Gastrocnemius medialis (tissue), 4 donors: ENCODE results near the gene INSIG1. TPM values are rescaled to one million over a fixed set of nuclear protein-coding genes. Genes with fewer than 3 reads are reported as not detected.

ENCODE experiments used
- ATAC-seq, 2 donors: fragments of 150-250 bp; one replicate each; pipeline ENCODE4 v1.9.1; 2016
- DNase-seq, 2 donors: peaks; one replicate each; pipeline ENCODE4 v3.0.0-alpha.2; 2019
- H3K27ac ChIP-seq, 4 donors: fragments of 200-600 bp; sonication (generic); 1 replicate in 1 of 4; 2 replicates in 3 of 4; pipeline ENCODE4 v1.5.1; 2016 to 2018; ENCODE audit warnings: mild to moderate bottlenecking in 2 of 4, moderate library complexity in 1 of 4
- H3K27me3 ChIP-seq, 3 donors: fragments of 200-600 bp; sonication (generic) in 2 of 3; 1 replicate in 1 of 3; 2 replicates in 2 of 3; pipeline versions ENCODE4 v1.5.1 to v1.6.0; 2016 to 2019; ENCODE audit warnings: mild to moderate bottlenecking in 1 of 3, moderate library complexity in 1 of 3
- H3K36me3 ChIP-seq, 2 donors: fragments of 200-600 bp; sonication (generic) in 1 of 2; one replicate each; pipeline ENCODE4 v1.5.1; 2017 to 2018
- H3K4me1 ChIP-seq, 2 donors: fragments of 200-600 bp; sonication (generic) in 1 of 2; one replicate each; pipeline ENCODE4 v1.5.1; 2016 to 2017; ENCODE audit warnings: mild to moderate bottlenecking in 2 of 2
- H3K4me3 ChIP-seq, 4 donors: fragments of 200-600 bp; sonication (generic) in 3 of 4; 1 replicate in 1 of 4; 2 replicates in 3 of 4; pipeline ENCODE4 v1.5.1; 2016 to 2019; ENCODE audit warnings: mild to moderate bottlenecking in 2 of 4
- H3K9me3 ChIP-seq, 3 donors: fragments of 200-600 bp; sonication (generic) in 2 of 3; 1 replicate in 1 of 3; 2 replicates in 2 of 3; pipeline ENCODE4 v1.5.1; 2016 to 2019
- POLR2A ChIP-seq, 2 donors: fragments of 450-650 bp; IDR thresholded peaks; one replicate each; pipeline ENCODE4 v1.6.1; 2017; ENCODE audit warnings: antibody characterized with exemption in 2 of 2, mild to moderate bottlenecking in 2 of 2, moderate library complexity in 2 of 2
- in situ Hi-C, 4 donors: fragments of 200-750 bp; cut with MboI; loops; one replicate each; pipeline versions ENCODE4 v1.15.0 to v1.8.0; 2017; ENCODE audit warnings: low sequenced_read_pairs in 4 of 4
- intact Hi-C: fragments of 100-400 bp; cut with DNase I; formaldehyde crosslinking; loops from one replicate; pipeline ENCODE4 v1.15.1; 2023; ENCODE audit warnings: low total_unique reads
- total RNA-seq, 4 donors: library from RNA; depleted of rRNA; stranded (reverse); fragments of >200 nt; gene quantifications; one replicate each; pipeline versions ENCODE4 v1.1.0 to v1.2.3, GENCODE V29; 2016
- TF ChIP-seq, protein P1 (sequence below), 5 experiments: fragments of 450-650 bp in 3 of 5; fragments of 200-600 bp in 2 of 5; sonication (generic) in 2 of 5; IDR thresholded peaks in 4 of 5; conservative IDR thresholded peaks in 1 of 5; 1 replicate in 4 of 5; 2 replicates in 1 of 5; pipeline ENCODE4 v1.5.1; 2016 to 2019; ENCODE audit warnings: antibody characterized with exemption in 5 of 5, mild to moderate bottlenecking in 3 of 5, moderate library complexity in 3 of 5

Gene INSIG1
- total RNA-seq, 4 donors from 2014 or later: 11.1 to 15.9 (median 14.0) TPM

DNA sequence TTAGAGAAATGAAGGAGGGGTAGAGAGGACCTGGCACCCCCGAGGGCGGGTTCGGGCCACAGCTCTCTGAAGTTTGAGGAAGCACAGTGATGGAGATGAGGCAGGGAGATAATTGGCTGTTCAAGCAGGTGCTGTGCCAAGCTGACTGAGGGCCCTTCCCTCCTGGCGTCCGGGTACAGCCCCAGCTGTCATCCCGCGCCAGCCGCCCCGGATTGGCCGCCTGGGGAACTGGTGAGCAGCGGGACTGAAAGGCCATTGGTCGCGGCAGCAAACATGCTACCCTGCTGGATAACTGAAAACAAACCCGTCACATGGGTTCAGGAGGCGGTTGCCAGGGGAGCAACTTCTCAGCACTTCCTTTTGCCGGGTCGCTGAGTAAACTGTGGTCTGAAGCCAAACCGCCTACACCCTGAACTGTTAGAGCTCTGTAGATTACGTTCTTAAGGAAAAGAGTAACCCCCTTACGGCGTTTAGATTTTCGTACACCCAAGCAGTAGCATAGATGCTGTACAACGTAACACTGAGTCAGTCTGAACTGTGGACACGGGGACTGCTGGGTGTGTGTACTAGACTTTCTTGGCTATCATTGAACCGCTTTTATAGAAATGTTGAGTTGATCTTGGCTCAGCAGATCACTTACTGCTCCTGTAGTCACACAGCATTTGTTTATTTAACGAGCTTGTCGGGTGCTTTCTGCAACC is 1.3 kb downstream of the INSIG1 start:
- DNase-seq (peak; percentile 95 to 96), ATAC-seq (peak; percentile 79 to 85)
- in situ Hi-C loops: no loop called here
- intact Hi-C loops: loop anchor here (1.0 to 2.0 kb wide), 3 partner anchors 68 to 297 kb away; no protein-coding TSS in a partner anchor
- no peaks in the 10 kb centered on the region for H3K27me3 ChIP-seq
- H3K36me3 ChIP-seq: no peaks in the 10 kb centered on the region
- H3K4me3 ChIP-seq: peak overlapping the region; percentile 56 to 96 (median 76)
- H3K4me1 ChIP-seq: peaks cover 14 to 17% of the 10 kb centered on the region in 2 donors
- TF ChIP-seq, protein P1, sequence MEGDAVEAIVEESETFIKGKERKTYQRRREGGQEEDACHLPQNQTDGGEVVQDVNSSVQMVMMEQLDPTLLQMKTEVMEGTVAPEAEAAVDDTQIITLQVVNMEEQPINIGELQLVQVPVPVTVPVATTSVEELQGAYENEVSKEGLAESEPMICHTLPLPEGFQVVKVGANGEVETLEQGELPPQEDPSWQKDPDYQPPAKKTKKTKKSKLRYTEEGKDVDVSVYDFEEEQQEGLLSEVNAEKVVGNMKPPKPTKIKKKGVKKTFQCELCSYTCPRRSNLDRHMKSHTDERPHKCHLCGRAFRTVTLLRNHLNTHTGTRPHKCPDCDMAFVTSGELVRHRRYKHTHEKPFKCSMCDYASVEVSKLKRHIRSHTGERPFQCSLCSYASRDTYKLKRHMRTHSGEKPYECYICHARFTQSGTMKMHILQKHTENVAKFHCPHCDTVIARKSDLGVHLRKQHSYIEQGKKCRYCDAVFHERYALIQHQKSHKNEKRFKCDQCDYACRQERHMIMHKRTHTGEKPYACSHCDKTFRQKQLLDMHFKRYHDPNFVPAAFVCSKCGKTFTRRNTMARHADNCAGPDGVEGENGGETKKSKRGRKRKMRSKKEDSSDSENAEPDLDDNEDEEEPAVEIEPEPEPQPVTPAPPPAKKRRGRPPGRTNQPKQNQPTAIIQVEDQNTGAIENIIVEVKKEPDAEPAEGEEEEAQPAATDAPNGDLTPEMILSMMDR (IDR thresholded peaks at IDR 0.05 in 4 of 5, conservative IDR thresholded peaks at IDR 0.05 in 1 of 5): no peak
- peak; percentile 44 to 79 for TF ChIP-seq POLR2A (IDR thresholded peaks at IDR 0.05)
- no peaks in the 10 kb centered on the region for H3K9me3 ChIP-seq
- H3K27ac ChIP-seq: peak overlapping the region; percentile 81 to 92 (median 88)

- no peaks in the 10 kb centered on the region for H3K36me3 ChIP-seq
- peak overlapping the region; percentile 56 to 96 (median 76) for H3K4me3 ChIP-seq
- H3K27me3 ChIP-seq: no peaks in the 10 kb centered on the region
- in situ Hi-C loops: no loop called here
- no peak for DNase-seq
- H3K9me3 ChIP-seq: no peaks in the 10 kb centered on the region
- no peak for ATAC-seq
- intact Hi-C loops: loop anchor here (2.0 kb wide), 2 partner anchors 69 to 93 kb away; no protein-coding TSS in a partner anchor
- no peak for TF ChIP-seq POLR2A (IDR thresholded peaks at IDR 0.05)
- TF ChIP-seq, protein P1 (IDR thresholded peaks at IDR 0.05 in 4 of 5, conservative IDR thresholded peaks at IDR 0.05 in 1 of 5): no peak
- H3K4me1 ChIP-seq: peaks cover 14 to 17% of the 10 kb centered on the region in 2 donors
- H3K27ac ChIP-seq: peak overlapping the region; percentile 81 to 92 (median 88)
Observed at GRCh38 chr7:155299535-155300202, 2.0 kb downstream of the INSIG1 start.

DNA sequence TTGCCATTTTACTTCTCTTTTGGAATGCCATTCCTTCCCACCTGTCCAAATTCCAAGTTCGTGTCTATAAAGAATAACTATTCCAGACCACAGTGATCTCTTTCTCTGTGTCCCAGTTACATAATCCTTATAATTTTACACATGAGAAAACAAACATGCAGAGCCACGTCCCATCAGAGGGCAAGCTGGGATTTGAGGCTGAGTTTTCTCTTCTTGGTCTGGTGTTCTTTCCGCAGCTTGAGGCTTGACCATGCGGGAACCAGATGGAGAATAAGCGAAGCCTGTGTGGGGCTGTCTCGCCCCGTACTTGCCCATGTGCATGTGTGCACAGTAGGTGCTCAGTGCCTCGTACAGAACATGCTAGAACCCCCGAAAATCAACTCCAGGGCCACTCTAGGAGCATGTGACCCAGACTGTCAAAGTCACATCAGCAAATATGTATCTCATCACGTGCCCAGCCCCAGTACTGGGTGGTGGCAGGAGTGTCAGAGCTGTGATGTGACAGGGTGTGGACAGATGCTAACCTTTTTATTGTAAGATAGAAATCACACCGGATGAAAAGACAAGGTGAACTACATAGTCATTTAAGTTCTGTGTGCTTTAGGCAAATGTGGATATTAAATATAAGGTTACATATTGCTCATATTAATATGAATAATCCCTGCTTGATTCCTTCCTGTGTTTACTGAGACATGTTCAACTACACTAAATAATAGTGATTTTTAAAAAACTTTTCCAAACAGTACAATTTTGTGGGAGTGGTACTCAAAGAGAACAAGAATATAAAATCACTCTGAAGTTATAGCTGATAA is 3.2 kb downstream of the INSIG1 start:
- Histone ChIP-seq H3K27me3 (no peaks in the 10 kb centered on the region), H3K27ac (no peak overlapping the region), H3K4me1 (peaks cover 14 to 17% of the 10 kb centered on the region in 2 donors), H3K9me3 (no peaks in the 10 kb centered on the region), H3K36me3 (no peaks in the 10 kb centered on the region), H3K4me3 (no peak overlapping the region)
- intact Hi-C loops (no loop called here), in situ Hi-C loops (no loop called here)
- DNase-seq: no peak
- TF ChIP-seq POLR2A (IDR thresholded peaks at IDR 0.05): no peak
- TF ChIP-seq, protein P1 (IDR thresholded peaks at IDR 0.05 in 4 of 5, conservative IDR thresholded peaks at IDR 0.05 in 1 of 5): no peak
- no peak for ATAC-seq

- DNase-seq (no peak), ATAC-seq (no peak)
- H3K4me3 ChIP-seq: no peak overlapping the region
- no peaks in the 10 kb centered on the region for H3K27me3 ChIP-seq
- no peak for TF ChIP-seq POLR2A (IDR thresholded peaks at IDR 0.05)
- TF ChIP-seq, protein P1 (IDR thresholded peaks at IDR 0.05 in 4 of 5, conservative IDR thresholded peaks at IDR 0.05 in 1 of 5): no peak
- H3K36me3 ChIP-seq: peaks cover 0 to 14% of the 10 kb centered on the region in 2 donors
- in situ Hi-C loops: no loop called here
- intact Hi-C loops: no loop called here
- peaks cover 9 to 12% of the 10 kb centered on the region in 2 donors for H3K4me1 ChIP-seq
- H3K27ac ChIP-seq: no peak overlapping the region
- no peaks in the 10 kb centered on the region for H3K9me3 ChIP-seq
Observed at GRCh38 chr7:155303039-155303593, 5.4 kb downstream of the INSIG1 start.
